ENCODE data around the gene CREB3L1. TPM values are rescaled to one million over a fixed set of nuclear protein-coding genes. Genes with fewer than 3 reads are reported as not detected.

Gene CREB3L1
- total RNA-seq, 1 donor from 2014 or later: 0.43 TPM

GRCh38 chr11:46345881-46346484, 68.5 kb downstream of the CREB3L1 start:
- Histone ChIP-seq H3K4me1 (peaks cover 24% of the 10 kb centered on the region), H3K27ac (no peak overlapping the region), H3K4me3 (no peak overlapping the region), H3K9ac (no peak overlapping the region), H3F3A (ENCODE audit: low read depth) (peaks cover 9% of the 10 kb centered on the region), H3K27me3 (peaks cover 12% of the 10 kb centered on the region), H3K36me3 (no peaks in the 10 kb centered on the region), H3K4me2 (no peak overlapping the region), H4K20me1 (ENCODE audit: low read depth) (peaks cover 24% of the 10 kb centered on the region), H3K9me3 (ENCODE audit: low read depth) (no peaks in the 10 kb centered on the region), H3K79me2 (ENCODE audit: low read depth) (peaks cover 30% of the 10 kb centered on the region), H2AFZ (replicated peaks) (no peak overlapping the region)
- H3K27me3 Mint-ChIP-seq (ENCODE audit: insufficient read depth, low read depth): peaks cover 15% of the 10 kb centered on the region
- no peak overlapping the region for H3K27ac Mint-ChIP-seq
- TF ChIP-seq EZH2 (IDR thresholded peaks at IDR 0.05): no peak
- no peak for TF ChIP-seq CTCF (IDR thresholded peaks at IDR 0.05)
- TF ChIP-seq EZH2phosphoT487 (IDR thresholded peaks at IDR 0.05): no peak
- peak overlapping the region; percentile 86 for H3K4me3 Mint-ChIP-seq
- peaks cover 50% of the 10 kb centered on the region for H3K4me1 Mint-ChIP-seq
- no peaks in the 10 kb centered on the region for H3K36me3 Mint-ChIP-seq
- peaks cover 4% of the 10 kb centered on the region for H3K9me3 Mint-ChIP-seq
- no peak for DNase-seq (ENCODE audit: low spot score)

GRCh38 chr11:46346886-46347636, 69.6 kb downstream of the CREB3L1 start, which contains the start of gene DGKZ:
DGKZ (plus strand) TSS chr11:46347463; CDS start chr11:46347660, 197 bp downstream.
- TF ChIP-seq CTCF (IDR thresholded peaks at IDR 0.05) (peak; percentile 64), EZH2phosphoT487 (IDR thresholded peaks at IDR 0.05) (no peak)
- Mint-ChIP-seq H3K4me1 (peaks cover 50% of the 10 kb centered on the region), H3K9me3 (peaks cover 4% of the 10 kb centered on the region), H3K36me3 (no peaks in the 10 kb centered on the region), H3K27me3 (ENCODE audit: insufficient read depth, low read depth) (peaks cover 15% of the 10 kb centered on the region), H3K4me3 (peak within 1 kb of the TSS; percentile 88), H3K27ac (peak within 1 kb of the TSS; percentile 0)
- Histone ChIP-seq H3K4me3 (peak within 1 kb of the TSS; percentile 93), H3K27ac (no peak within 1 kb of the TSS), H3K9ac (peak within 1 kb of the TSS; percentile 66), H3K4me1 (peaks cover 29% of the 10 kb centered on the region), H3K27me3 (peaks cover 12% of the 10 kb centered on the region), H3K4me2 (peak within 1 kb of the TSS; percentile 99), H3K36me3 (no peaks in the 10 kb centered on the region), H2AFZ (replicated peaks) (peak within 1 kb of the TSS; percentile 48), H3K79me2 (ENCODE audit: low read depth) (peaks cover 39% of the 10 kb centered on the region), H4K20me1 (ENCODE audit: low read depth) (peaks cover 35% of the 10 kb centered on the region), H3K9me3 (ENCODE audit: low read depth) (no peaks in the 10 kb centered on the region), H3F3A (ENCODE audit: low read depth) (peaks cover 9% of the 10 kb centered on the region)
- peak; percentile 95 for DNase-seq (ENCODE audit: low spot score)

- H3K27me3 Mint-ChIP-seq (ENCODE audit: insufficient read depth, low read depth): peaks cover 15% of the 10 kb centered on the region
- Histone ChIP-seq H3K36me3 (no peaks in the 10 kb centered on the region), H3K4me3 (peak overlapping the region; percentile 93), H3K9me3 (ENCODE audit: low read depth) (no peaks in the 10 kb centered on the region), H3K27me3 (peaks cover 12% of the 10 kb centered on the region), H4K20me1 (ENCODE audit: low read depth) (peaks cover 42% of the 10 kb centered on the region), H3K79me2 (ENCODE audit: low read depth) (peaks cover 46% of the 10 kb centered on the region), H3K9ac (peak overlapping the region; percentile 66), H3K4me2 (peak overlapping the region; percentile 99), H3K4me1 (peaks cover 32% of the 10 kb centered on the region), H3K27ac (no peak overlapping the region), H2AFZ (replicated peaks) (peak overlapping the region; percentile 48), H3F3A (ENCODE audit: low read depth) (peaks cover 12% of the 10 kb centered on the region)
- TF ChIP-seq EZH2phosphoT487 (IDR thresholded peaks at IDR 0.05) (no peak), CTCF (IDR thresholded peaks at IDR 0.05) (no peak), EZH2 (IDR thresholded peaks at IDR 0.05) (no peak)
- H3K36me3 Mint-ChIP-seq: no peaks in the 10 kb centered on the region
- DNase-seq (ENCODE audit: low spot score): no peak
- peaks cover 4% of the 10 kb centered on the region for H3K9me3 Mint-ChIP-seq
- H3K4me1 Mint-ChIP-seq: peaks cover 49% of the 10 kb centered on the region
- no peak overlapping the region for H3K27ac Mint-ChIP-seq
- H3K4me3 Mint-ChIP-seq: peak overlapping the region; percentile 88
These were observed 70.3 kb downstream of the CREB3L1 start for GRCh38 chr11:46347637-46348311.
